ENCODE data around the gene GPR137.
A peak's percentile ranks its signal among the peaks of the same experiment; 100 is the strongest.

The GPR137 gene

GRCh38 chr11:64317325-64317960 is 31.8 kb downstream of the GPR137 start, which contains the start of gene TRMT112:
Gene TRMT112, minus strand, starts transcription at chr11:64317559. Its CDS starts 33 bp downstream, at chr11:64317526.
- peak within 1 kb of the TSS; percentile 94 for H3K4me3 ChIP-seq (ENCODE audit: insufficient read length, low read depth)
- DNase-seq (ENCODE audit: low read depth, low spot score) = peak; percentile 96
- H3K36me3 ChIP-seq (ENCODE audit: insufficient read depth, insufficient read length, low read length) = peaks cover 73% of the 10 kb centered on the region
- peaks cover 20% of the 10 kb centered on the region for H3K4me1 ChIP-seq (ENCODE audit: insufficient read depth, insufficient read length)
- no peaks in the 10 kb centered on the region for H3K27me3 ChIP-seq (ENCODE audit: insufficient read depth, insufficient read length)
- peak within 1 kb of the TSS; percentile 96 for H3K9ac ChIP-seq (ENCODE audit: insufficient read length, low read depth)
- TF ChIP-seq YY1 (IDR thresholded peaks at IDR 0.05; ENCODE audit: insufficient read depth, insufficient read length) = no peak
- no peak for TF ChIP-seq SUZ12 (IDR thresholded peaks at IDR 0.05; ENCODE audit: extremely low read depth, insufficient read depth, insufficient read length)
- no peak for TF ChIP-seq ZNF274 (IDR thresholded peaks at IDR 0.05; ENCODE audit: low read depth, low read length)
- H3K9me3 ChIP-seq (ENCODE audit: insufficient read depth, low read length) = no peaks in the 10 kb centered on the region

GRCh38 chr11:64317961-64318765 is 32.5 kb downstream of the GPR137 start, which contains the start of gene PRDX5:
Gene PRDX5, plus strand, starts transcription at chr11:64318121. Its CDS starts 95 bp downstream, at chr11:64318216.
- TF ChIP-seq YY1 (IDR thresholded peaks at IDR 0.05; ENCODE audit: insufficient read depth, insufficient read length) (no peak), SUZ12 (IDR thresholded peaks at IDR 0.05; ENCODE audit: extremely low read depth, insufficient read depth, insufficient read length) (no peak), ZNF274 (IDR thresholded peaks at IDR 0.05; ENCODE audit: low read depth, low read length) (no peak)
- DNase-seq (ENCODE audit: low read depth, low spot score) = peak; percentile 90
- Histone ChIP-seq H3K4me1 (ENCODE audit: insufficient read depth, insufficient read length) (peaks cover 27% of the 10 kb centered on the region), H3K36me3 (ENCODE audit: insufficient read depth, insufficient read length, low read length) (peaks cover 73% of the 10 kb centered on the region), H3K9me3 (ENCODE audit: insufficient read depth, low read length) (no peaks in the 10 kb centered on the region), H3K27me3 (ENCODE audit: insufficient read depth, insufficient read length) (no peaks in the 10 kb centered on the region), H3K9ac (ENCODE audit: insufficient read length, low read depth) (peak within 1 kb of the TSS; percentile 96), H3K4me3 (ENCODE audit: insufficient read length, low read depth) (peak within 1 kb of the TSS; percentile 94)

DNA sequence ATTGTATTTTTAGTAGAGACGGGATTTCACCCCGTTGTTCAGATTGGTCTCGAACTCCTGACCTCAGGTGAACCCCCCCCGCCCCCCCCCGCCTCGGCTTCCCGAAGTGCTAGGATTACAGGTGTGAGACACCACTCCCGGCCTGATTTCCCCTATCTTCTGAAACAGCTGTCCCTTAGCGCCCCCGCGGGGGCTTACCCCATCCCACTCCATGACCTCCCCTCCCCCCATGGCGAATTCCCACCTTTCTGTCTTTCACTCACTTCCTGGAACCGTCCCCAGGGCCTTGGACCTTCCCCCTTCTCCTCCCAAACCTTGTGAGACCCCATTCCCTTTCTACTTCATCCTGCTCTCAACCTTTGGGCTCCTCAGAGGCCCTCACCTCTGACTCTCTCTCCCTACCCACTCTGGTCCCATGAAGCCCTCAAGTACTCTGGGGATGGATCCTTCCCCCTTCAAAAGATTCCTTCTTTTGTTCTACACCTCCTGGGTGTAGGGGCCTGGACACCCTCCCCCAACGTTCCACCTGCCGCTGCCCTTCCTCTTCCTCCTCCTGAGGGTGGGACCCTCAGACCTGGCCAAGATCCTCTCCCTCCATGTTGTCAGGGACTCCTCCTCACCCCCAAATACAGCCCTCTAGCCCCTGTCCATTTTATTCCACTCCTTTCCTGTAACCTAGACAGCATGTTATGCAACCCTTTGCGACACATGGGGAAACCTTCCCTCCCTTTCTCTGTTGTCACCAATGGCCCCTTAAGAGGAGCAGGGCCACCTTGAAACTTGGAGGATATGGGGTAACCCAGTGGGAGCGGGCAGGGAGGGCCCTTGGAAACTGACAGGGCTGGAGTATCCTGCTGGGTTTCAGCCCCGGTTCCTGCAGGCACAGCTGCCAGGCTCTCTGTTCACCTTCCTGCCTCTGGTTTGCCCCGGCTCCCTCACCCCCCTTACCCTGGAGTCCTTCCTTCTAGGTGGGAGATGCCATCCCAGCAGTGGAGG is 33.4 kb downstream of the GPR137 start:
- peak overlapping the region; percentile 94 for H3K4me3 ChIP-seq (ENCODE audit: insufficient read length, low read depth)
- no peaks in the 10 kb centered on the region for H3K27me3 ChIP-seq (ENCODE audit: insufficient read depth, insufficient read length)
- H3K36me3 ChIP-seq (ENCODE audit: insufficient read depth, insufficient read length, low read length) = peaks cover 71% of the 10 kb centered on the region
- DNase-seq (ENCODE audit: low read depth, low spot score) = no peak
- H3K4me1 ChIP-seq (ENCODE audit: insufficient read depth, insufficient read length) = peaks cover 35% of the 10 kb centered on the region
- TF ChIP-seq YY1 (IDR thresholded peaks at IDR 0.05; ENCODE audit: insufficient read depth, insufficient read length) (no peak), SUZ12 (IDR thresholded peaks at IDR 0.05; ENCODE audit: extremely low read depth, insufficient read depth, insufficient read length) (no peak), ZNF274 (IDR thresholded peaks at IDR 0.05; ENCODE audit: low read depth, low read length) (no peak)
- H3K9ac ChIP-seq (ENCODE audit: insufficient read length, low read depth) = peak overlapping the region; percentile 77
- no peaks in the 10 kb centered on the region for H3K9me3 ChIP-seq (ENCODE audit: insufficient read depth, low read length)

- H3K27me3 ChIP-seq (ENCODE audit: insufficient read depth, insufficient read length) = no peaks in the 10 kb centered on the region
- DNase-seq (ENCODE audit: low read depth, low spot score) = no peak
- H3K9ac ChIP-seq (ENCODE audit: insufficient read length, low read depth) = peak overlapping the region; percentile 44
- TF ChIP-seq ZNF274 (IDR thresholded peaks at IDR 0.05; ENCODE audit: low read depth, low read length) (no peak), YY1 (IDR thresholded peaks at IDR 0.05; ENCODE audit: insufficient read depth, insufficient read length) (no peak), SUZ12 (IDR thresholded peaks at IDR 0.05; ENCODE audit: extremely low read depth, insufficient read depth, insufficient read length) (no peak)
- no peak overlapping the region for H3K4me3 ChIP-seq (ENCODE audit: insufficient read length, low read depth)
- peaks cover 56% of the 10 kb centered on the region for H3K36me3 ChIP-seq (ENCODE audit: insufficient read depth, insufficient read length, low read length)
- no peaks in the 10 kb centered on the region for H3K9me3 ChIP-seq (ENCODE audit: insufficient read depth, low read length)
- peaks cover 41% of the 10 kb centered on the region for H3K4me1 ChIP-seq (ENCODE audit: insufficient read depth, insufficient read length)
These were observed 34.9 kb downstream of the GPR137 start for GRCh38 chr11:64320556-64320955.

- no peaks in the 10 kb centered on the region for H3K27me3 ChIP-seq (ENCODE audit: insufficient read depth, insufficient read length)
- no peak for DNase-seq (ENCODE audit: low read depth, low spot score)
- H3K9ac ChIP-seq (ENCODE audit: insufficient read length, low read depth) = peak overlapping the region; percentile 53
- H3K36me3 ChIP-seq (ENCODE audit: insufficient read depth, insufficient read length, low read length) = peaks cover 53% of the 10 kb centered on the region
- TF ChIP-seq YY1 (IDR thresholded peaks at IDR 0.05; ENCODE audit: insufficient read depth, insufficient read length) (no peak), ZNF274 (IDR thresholded peaks at IDR 0.05; ENCODE audit: low read depth, low read length) (no peak), SUZ12 (IDR thresholded peaks at IDR 0.05; ENCODE audit: extremely low read depth, insufficient read depth, insufficient read length) (no peak)
- no peak overlapping the region for H3K4me3 ChIP-seq (ENCODE audit: insufficient read length, low read depth)
- no peaks in the 10 kb centered on the region for H3K9me3 ChIP-seq (ENCODE audit: insufficient read depth, low read length)
- H3K4me1 ChIP-seq (ENCODE audit: insufficient read depth, insufficient read length) = peaks cover 38% of the 10 kb centered on the region
These were observed 35.4 kb downstream of the GPR137 start for GRCh38 chr11:64321026-64321425.

- Histone ChIP-seq H3K9ac (ENCODE audit: insufficient read length, low read depth) (no peak overlapping the region), H3K4me1 (ENCODE audit: insufficient read depth, insufficient read length) (peaks cover 34% of the 10 kb centered on the region), H3K4me3 (ENCODE audit: insufficient read length, low read depth) (no peak overlapping the region), H3K9me3 (ENCODE audit: insufficient read depth, low read length) (no peaks in the 10 kb centered on the region), H3K36me3 (ENCODE audit: insufficient read depth, insufficient read length, low read length) (peaks cover 47% of the 10 kb centered on the region), H3K27me3 (ENCODE audit: insufficient read depth, insufficient read length) (no peaks in the 10 kb centered on the region)
- TF ChIP-seq YY1 (IDR thresholded peaks at IDR 0.05; ENCODE audit: insufficient read depth, insufficient read length) = no peak
- TF ChIP-seq ZNF274 (IDR thresholded peaks at IDR 0.05; ENCODE audit: low read depth, low read length) = no peak
- TF ChIP-seq SUZ12 (IDR thresholded peaks at IDR 0.05; ENCODE audit: extremely low read depth, insufficient read depth, insufficient read length) = no peak
- DNase-seq (ENCODE audit: low read depth, low spot score) = no peak
These were observed 35.9 kb downstream of the GPR137 start for GRCh38 chr11:64321533-64321932.
